GM12878 (cell line): ENCODE data around the gene PTPRJ.

Experiments
- EED ChIP-seq: sonication (generic); IDR thresholded peaks from 2 replicates; pipeline ENCODE4 v1.6.1; 2016; ENCODE audit warnings: antibody characterized with exemption, low read depth
- POLR2A ChIP-seq: IDR thresholded peaks from 2 replicates; pipeline ENCODE4 v1.6.1; 2011; ENCODE audit warnings: low read depth, mild to moderate bottlenecking, low read length
- TAF1 ChIP-seq: IDR thresholded peaks from 2 replicates; pipeline ENCODE4 v1.6.1; 2011; ENCODE audit warnings: mild to moderate bottlenecking, low read depth, low read length, borderline replicate concordance

- TF ChIP-seq POLR2A (no peak), TAF1 (no peak), EED (no peak)
These were observed 74.6 kb downstream of the PTPRJ start for GRCh38 chr11:48054994-48055291.
